Measurements from ENCODE around the gene ZHX3.

The ZHX3 gene, protein sequence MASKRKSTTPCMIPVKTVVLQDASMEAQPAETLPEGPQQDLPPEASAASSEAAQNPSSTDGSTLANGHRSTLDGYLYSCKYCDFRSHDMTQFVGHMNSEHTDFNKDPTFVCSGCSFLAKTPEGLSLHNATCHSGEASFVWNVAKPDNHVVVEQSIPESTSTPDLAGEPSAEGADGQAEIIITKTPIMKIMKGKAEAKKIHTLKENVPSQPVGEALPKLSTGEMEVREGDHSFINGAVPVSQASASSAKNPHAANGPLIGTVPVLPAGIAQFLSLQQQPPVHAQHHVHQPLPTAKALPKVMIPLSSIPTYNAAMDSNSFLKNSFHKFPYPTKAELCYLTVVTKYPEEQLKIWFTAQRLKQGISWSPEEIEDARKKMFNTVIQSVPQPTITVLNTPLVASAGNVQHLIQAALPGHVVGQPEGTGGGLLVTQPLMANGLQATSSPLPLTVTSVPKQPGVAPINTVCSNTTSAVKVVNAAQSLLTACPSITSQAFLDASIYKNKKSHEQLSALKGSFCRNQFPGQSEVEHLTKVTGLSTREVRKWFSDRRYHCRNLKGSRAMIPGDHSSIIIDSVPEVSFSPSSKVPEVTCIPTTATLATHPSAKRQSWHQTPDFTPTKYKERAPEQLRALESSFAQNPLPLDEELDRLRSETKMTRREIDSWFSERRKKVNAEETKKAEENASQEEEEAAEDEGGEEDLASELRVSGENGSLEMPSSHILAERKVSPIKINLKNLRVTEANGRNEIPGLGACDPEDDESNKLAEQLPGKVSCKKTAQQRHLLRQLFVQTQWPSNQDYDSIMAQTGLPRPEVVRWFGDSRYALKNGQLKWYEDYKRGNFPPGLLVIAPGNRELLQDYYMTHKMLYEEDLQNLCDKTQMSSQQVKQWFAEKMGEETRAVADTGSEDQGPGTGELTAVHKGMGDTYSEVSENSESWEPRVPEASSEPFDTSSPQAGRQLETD

GRCh38 chr20:41317546-41318270 is at the start of gene ZHX3:
TSS of gene ZHX3 (minus strand) at chr20:41317731. CDS start at chr20:41204916, 112,815 bp downstream.
- DNase-seq, result peak; percentile 96

DNA sequence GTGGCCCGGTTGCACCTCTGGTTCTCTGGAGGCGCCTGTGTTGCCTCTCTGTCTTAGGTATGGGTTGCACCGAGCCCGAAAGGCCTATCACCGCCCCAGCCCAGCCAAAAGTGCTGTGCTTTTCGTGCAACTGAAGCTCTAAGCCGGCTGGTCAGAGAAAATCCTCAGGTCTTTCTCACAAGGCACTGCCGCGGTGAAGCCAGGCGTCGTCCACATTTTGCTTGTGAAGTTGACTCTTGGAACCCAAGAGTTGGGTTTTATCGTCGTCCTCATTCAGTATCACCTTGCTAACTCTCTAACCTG is 49.8 kb upstream of the ZHX3 start:
- DNase-seq, result no peak

- no peak for DNase-seq
Measured at GRCh38 chr20:41366546-41367392, 49.2 kb upstream of the ZHX3 start, which contains the start of gene EMILIN3. TSS of gene EMILIN3 (minus strand) at chr20:41366818. CDS start at chr20:41366634, 184 bp downstream.

DNA sequence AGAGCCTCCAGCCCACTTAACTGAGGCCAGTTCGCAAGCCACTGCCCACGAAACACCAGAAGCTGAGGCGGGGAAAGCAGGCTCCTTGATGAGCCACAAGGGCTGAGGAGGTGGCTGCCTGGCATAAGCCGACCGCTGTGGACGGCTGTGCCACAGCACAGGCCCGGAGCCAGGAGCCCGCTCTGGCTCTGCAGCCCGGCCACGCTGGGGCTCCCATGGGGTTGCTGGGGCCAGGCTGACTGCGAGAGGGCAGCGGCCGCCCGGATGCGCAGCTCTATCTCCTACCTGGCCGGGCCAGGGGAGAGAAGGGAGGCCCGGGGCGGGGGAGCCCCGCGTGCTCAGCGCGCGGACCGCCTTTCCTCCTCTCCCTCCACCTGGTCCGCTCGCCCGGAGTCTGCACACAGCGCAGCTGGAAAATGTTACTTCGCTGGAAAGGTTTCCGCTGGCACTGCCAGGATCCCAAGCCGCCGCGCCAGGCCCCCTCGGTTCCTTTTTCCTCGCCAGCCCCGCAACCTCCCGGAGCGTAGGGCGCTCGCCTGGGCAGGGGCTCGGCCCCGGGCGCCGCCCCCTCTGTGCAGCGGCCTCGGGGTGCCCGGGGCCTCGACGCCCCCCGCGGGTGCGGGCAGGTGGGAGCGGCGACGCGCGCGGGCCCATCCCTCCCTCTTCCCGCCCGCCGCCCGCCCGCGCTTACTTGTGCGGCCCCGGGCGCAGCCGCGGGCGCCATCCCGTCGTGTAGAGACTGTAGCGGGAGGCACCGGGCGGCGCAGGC is 48.4 kb upstream of the ZHX3 start:
- DNase-seq, result no peak

- DNase-seq, result no peak
Measured at GRCh38 chr20:41364967-41365765, 47.6 kb upstream of the ZHX3 start.

GRCh38 chr20:41364236-41364855 is 46.8 kb upstream of the ZHX3 start:
- DNase-seq, result no peak

- no peak for DNase-seq
Measured at GRCh38 chr20:41363601-41364000, 46.1 kb upstream of the ZHX3 start.

DNA sequence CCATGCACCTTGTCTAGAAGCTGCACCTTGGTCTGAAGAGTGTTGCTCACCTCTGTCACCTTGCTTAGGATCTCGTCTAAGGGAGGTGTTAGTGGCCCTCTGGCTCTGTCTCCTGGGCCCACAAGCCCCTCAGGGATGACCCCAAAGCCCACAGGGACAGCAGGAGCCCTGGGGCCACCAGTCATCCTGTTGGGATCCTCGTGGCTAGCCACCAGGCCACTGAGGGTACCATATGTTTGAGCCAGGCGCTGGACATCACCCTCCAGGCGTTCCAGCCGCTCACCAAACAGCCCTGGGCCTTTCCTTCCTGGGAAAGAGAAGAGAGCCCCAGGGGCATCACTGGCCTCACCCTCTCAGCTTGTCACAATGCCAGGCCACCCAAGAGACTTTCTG is 45.2 kb upstream of the ZHX3 start:
- DNase-seq, result no peak

DNA sequence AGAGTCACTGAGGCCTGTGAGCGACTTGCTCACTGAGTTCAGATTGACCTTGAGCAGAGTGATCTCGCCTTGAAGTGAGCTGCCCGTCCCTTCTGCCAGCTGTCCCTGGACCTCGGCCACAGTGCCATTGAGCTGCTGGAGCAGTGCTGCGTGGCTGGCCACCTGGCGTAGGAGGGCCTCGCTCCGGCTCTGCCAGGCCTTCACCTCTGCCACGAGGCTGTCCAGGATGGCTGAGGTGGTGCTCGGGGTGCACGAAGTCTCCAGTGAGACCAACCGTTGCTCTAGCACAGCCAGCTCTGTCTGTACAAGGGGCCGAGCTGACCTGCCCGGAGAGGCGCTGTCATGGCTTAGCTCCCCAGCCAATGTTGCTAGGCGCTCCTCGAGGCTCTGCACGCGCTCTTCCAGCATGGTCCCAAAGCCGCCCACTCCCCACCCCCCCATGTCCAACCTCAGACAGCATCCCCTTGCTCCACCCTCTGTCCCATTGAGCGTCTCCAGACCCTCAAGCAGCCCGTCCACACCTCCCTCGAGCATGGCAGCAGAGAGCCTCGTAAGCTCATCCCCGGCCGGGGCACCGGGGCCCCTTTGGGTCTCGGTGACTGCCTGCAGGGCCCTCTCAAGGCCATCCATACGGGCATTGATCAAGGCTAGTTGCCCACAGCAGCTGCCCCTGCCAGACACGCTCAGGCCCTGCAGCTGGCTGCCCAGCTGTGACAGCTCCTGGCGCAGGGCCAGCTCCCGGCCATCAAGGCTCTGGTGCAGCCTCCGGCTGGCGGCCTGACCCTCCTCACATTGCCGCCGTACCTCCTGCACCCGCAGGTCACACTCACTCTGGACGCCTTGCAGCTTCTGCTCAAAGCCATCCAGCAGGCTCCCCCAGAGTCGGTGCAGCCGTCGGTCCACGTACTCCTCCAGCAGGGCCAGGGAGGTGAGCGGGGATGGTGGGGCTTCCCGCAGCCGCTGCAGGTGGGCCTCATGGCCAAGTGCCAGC is 44.5 kb upstream of the ZHX3 start:
- DNase-seq, result no peak

GRCh38 chr20:41360831-41361756 is 43.6 kb upstream of the ZHX3 start:
- DNase-seq, result no peak

DNA sequence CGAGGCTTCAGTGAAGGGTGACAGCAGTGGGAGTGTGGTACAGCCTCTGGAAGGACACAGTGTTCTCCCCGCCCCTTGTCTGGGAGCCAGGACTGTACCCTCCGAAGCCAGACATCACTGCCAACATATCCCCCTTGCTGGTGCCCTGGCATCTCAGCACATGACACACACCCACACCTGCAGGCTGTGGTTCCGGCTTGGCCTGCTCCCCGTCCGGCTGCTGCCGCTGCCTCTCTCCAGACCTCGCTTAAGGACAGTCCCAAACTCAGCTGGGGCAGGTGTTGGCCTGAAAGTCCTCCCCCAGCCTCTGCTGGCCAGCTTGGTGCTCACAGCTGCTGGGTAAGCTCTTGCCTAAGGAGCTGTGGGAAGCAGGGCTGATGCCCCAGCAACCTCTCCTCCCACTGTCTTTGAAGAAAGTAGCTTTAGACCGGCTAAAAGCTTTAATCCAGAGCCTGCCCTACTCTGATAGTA is 42.0 kb upstream of the ZHX3 start:
- no peak for DNase-seq

DNA sequence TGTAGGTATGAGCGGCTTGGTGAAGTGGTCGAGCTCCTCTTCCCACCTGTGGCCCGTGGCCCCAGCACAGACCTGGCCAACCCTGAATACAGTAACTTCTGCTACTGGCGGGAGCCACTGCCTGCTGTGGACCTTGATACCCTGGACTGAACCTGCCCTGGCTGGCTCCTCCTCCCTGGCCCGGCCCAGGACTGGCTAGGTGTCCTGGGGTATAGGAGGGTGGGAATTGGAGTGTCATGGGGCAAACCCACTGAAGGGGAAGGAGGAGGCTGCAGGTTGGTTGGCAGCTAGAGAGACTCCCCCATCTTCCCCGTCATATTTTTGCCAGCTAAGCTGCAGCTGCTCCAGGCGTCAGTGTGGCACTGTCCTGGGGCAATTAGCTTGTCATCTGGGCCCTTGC is 41.2 kb upstream of the ZHX3 start:
- no peak for DNase-seq

GRCh38 chr20:41358230-41358629 is 40.7 kb upstream of the ZHX3 start:
- no peak for DNase-seq

DNA sequence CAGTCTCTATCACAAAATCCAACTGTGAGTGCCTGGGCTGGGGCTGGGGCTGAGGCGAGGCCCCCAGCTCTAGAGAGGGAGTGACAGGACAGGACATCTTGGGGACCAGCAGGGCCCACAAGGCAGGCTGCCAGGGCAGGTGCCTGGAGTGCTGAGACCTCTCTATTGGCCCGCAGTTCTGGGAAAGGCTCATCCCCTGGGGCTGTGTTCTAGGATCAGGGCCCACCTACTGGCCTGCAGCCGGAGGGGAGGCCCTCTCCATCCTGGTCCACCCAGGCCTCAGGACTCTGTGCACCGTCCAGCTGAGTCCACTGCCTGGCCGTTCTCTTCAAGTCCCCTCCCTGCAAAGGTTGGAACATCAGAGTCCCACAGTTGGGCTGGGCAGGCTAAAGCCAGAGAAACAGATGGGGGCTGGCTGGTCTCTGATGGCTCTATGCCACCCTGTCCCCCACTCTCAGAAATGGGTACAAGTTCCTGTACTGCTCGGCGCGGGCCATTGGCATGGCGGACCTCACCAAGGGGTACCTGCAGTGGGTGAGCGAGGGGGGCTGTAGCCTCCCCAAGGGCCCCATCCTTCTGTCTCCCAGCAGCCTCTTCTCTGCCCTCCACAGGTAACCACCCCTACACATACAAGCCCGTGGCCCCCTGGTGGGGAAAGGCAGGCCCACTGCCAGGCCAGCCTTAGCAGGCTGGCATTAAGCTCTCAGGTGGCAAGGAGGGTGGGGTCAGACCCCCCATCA is 40.1 kb upstream of the ZHX3 start:
- no peak for DNase-seq

DNA sequence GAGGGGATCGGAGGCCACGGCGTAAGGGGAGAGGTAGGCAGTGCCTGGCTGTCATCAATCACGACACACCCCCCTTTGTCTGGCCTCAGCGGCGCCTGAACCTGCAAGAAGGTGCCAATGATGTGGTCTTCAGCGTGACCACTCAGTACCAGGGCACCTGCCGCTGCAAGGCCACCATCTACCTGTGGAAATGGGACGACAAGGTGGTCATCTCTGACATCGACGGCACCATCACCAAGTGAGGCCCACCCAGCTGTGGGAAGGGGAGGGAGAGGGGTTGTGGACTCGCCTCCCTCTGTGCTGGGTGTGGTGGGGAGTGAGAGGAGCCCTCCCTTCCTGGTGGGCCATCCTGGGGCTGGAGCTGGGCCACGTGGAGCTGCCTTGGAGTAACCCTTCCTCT is 39.4 kb upstream of the ZHX3 start:
- no peak for DNase-seq

- no peak for DNase-seq
Measured at GRCh38 chr20:41355598-41356203, 38.2 kb upstream of the ZHX3 start.

Measured in activated naive CD4-positive, alpha-beta T cell treated with Interleukin-2 at 50 U/mL for 16 hours (primary cell).